Cardiac fibroblast (primary cell): ENCODE data around the gene E2F6.

Experiments used
- DNase-seq, 2 donors: peaks; one replicate each; pipeline versions ENCODE4 v3.0.0 to v3.0.0-alpha.2; 2010; ENCODE audit warnings: low read depth in 2 of 2
- H3K4me3 ChIP-seq, 2 donors: replicated peaks in 1 of 2; 1 replicate in 1 of 2; 2 replicates in 1 of 2; pipeline ENCODE4 v1.5.1; 2011; ENCODE audit warnings: low read depth in 2 of 2, low read length in 2 of 2, mild to moderate bottlenecking in 2 of 2, moderate library complexity in 1 of 2
- TF ChIP-seq, protein P1 (sequence below): IDR thresholded peaks from one replicate; pipeline ENCODE4 v1.5.1; 2011; ENCODE audit warnings: low read depth, mild to moderate bottlenecking, low read length, inconsistent platforms

The E2F6 gene

DNA sequence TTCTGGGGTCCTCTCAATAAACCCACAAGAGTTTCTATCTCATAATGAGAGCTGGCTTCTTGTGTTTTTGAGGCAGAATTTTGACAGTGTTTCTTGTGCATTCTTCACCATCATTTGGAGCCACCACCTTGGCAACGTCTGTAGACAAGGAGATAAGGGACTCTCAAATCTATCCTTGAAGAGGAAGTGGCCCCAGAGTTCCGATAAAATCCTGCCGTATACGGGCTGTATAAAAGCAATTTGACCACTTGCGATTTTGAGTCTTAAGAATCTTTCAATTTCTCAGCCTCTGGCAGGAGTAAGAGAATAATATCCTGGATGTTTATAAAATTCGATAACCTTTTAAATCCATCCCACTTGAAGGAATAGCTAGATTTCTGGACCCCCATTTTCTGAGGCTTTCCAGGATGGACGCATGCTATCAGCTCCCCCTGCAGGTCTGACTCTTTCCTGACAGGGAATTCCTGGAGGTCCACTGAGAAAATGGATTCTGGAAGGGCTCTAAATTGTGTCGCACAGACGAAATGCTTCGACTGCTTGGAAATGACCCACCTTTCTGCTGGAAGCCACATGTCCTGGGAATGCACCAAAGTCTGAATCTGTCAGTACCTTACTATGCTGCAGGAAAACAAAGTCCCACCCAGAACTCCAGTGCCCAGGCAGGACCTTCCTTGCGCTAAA is 54.1 kb downstream of the E2F6 start:
- DNase-seq: peak; percentile 70 to 76
- TF ChIP-seq, protein P1, sequence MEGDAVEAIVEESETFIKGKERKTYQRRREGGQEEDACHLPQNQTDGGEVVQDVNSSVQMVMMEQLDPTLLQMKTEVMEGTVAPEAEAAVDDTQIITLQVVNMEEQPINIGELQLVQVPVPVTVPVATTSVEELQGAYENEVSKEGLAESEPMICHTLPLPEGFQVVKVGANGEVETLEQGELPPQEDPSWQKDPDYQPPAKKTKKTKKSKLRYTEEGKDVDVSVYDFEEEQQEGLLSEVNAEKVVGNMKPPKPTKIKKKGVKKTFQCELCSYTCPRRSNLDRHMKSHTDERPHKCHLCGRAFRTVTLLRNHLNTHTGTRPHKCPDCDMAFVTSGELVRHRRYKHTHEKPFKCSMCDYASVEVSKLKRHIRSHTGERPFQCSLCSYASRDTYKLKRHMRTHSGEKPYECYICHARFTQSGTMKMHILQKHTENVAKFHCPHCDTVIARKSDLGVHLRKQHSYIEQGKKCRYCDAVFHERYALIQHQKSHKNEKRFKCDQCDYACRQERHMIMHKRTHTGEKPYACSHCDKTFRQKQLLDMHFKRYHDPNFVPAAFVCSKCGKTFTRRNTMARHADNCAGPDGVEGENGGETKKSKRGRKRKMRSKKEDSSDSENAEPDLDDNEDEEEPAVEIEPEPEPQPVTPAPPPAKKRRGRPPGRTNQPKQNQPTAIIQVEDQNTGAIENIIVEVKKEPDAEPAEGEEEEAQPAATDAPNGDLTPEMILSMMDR: peak; percentile 83
- H3K4me3 ChIP-seq: peak overlapping the region; percentile 25 to 35

DNA sequence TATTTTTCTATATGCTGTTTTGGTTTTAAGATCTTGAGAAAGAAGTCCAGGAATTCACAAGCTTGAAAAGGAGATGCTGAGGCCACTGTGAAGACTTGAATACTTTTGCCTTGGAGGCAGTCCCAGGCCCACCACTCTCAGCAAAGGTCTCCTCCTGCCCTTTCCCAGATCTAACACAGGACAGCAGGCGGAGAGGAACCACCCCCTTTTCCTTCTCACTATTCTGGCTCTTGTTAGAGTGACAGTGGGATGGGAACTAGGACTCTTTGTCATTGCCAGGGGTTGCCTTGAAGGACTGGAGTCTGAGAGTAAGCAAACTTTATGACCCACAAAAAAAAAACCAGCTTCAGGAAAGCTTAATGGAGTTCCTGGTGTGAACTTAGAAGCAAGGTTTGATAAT is 54.7 kb downstream of the E2F6 start:
- H3K4me3 ChIP-seq: no peak overlapping the region
- no peak for DNase-seq
- TF ChIP-seq, protein P1: no peak

DNA sequence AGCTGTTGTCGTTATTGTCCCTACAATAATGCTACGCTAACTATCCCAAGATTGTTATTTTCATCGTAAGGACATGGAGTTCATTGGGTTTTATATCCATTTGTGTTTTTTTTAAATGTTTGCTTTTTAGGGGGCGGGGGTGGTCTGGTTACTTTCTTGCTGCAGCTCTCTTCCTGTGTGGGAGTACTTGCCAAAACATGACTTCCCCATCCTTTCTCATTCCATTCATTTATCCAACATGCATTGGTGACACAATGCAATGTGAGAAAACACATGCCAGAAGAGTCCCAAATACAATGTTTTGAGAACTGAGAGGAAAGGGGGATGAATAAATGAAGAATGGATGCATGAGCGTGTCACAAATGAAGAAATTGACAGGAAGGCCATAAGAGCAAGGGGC is 55.9 kb downstream of the E2F6 start:
- TF ChIP-seq, protein P1: no peak
- H3K4me3 ChIP-seq: no peak overlapping the region
- DNase-seq: no peak

DNA sequence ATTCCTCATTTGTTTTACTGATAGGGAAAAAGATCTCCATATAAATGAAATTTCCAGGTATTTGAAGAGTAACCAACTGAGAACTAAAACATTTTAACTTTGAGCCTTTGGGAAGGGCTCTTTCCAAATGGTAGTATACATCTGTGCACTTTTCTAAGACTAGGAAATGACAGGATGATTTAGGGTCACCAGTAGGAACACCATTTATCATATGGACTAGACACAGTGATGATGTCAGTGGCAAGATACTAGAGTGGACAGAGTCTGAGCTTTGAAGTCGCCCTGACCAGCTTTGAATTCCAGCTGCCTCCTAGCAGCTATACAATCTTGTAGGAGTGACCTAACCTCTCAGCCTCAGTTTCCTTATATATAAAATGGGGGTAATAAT is 56.4 kb downstream of the E2F6 start:
- DNase-seq: no peak
- TF ChIP-seq, protein P1: no peak
- no peak overlapping the region for H3K4me3 ChIP-seq

DNA sequence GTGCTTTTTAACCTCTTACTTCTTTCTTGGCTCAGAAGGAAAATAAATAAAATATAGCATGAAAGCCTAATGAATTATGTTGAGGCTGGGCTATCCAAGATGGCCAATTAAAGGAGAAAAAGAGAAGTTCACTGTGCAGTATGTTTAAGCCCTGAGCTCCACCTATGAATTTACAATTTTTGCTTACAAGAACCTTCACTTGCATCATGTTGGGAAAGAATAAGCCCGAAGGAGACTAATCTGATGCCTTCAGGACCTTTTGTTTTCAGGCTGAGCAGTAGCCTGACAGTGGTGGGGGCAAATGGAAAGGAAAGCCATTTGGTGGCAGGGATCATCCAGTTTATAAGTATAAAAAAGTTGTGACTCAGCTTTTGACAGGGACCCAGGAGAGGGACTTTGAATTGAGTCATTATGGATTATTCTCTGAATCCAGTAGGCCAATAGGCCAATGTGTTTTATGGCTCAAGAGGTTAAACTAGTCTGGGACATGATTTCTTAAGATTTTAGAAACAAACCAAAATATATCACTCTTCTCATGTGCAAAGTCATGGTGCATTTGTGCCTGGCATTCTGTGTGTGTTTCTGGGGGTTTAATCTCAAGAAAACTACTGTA is 56.9 kb downstream of the E2F6 start:
- TF ChIP-seq, protein P1: no peak
- H3K4me3 ChIP-seq: no peak overlapping the region
- no peak for DNase-seq

DNA sequence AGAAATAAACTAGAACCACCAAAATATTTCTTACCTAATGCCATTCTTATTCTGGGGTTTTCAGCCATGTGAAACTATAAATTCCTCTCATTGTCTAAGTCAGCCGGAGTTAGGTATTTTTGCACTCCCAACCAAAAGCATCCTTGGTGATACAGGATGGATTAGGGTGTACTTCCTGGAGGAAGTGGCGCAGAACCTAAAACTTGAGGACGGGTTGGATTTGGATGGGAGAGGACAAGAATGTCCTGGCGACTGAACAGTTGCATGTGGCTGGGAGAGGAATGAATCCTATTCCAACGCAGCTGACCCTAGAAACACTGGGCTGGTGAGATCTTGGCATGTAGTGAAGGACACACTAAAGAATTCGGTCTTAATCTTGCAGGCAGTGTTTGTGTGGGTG is 58.5 kb downstream of the E2F6 start:
- TF ChIP-seq, protein P1: no peak
- H3K4me3 ChIP-seq: no peak overlapping the region
- DNase-seq: no peak
